Stimulated activated CD8-positive, alpha-beta memory T cell treated with anti-CD3 and anti-CD28 coated beads, Interleukin-15, amount 100 ng/mL, for 24 hours (primary cell): ENCODE results near the gene MCOLN3.
"Not testable (repeated sequence)": the region's sequence is repeated elsewhere in the genome, so short reads cannot be mapped to it uniquely, and the experiment has no call there.

Experiments used
- DNase-seq: peaks from one replicate; pipeline ENCODE4 v3.0.0-alpha.2; 2020; ENCODE audit warnings: low read depth

Gene MCOLN3

DNA sequence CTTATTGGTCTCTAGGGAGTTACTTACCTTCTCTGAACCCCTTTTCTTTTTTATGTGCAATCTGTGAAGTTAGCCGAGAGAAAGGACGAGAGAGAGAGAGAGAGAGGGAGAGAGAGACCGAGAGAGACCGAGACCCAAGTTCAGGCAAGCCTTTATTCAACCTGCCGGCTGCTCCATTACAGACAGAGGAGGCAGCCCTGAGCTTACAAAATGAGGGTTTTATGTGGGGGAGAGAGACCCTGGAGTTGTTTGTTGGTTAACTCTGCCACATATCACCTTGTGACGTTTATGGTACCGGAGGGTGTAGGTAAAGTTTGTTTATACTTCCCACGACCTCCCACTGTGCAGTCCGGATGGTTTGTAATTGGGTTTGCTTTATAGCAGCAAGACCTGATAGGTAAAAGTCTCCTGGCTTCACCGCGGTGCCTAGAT, 1.5 kb upstream of the MCOLN3 start:
- DNase-seq, result no peak

DNA sequence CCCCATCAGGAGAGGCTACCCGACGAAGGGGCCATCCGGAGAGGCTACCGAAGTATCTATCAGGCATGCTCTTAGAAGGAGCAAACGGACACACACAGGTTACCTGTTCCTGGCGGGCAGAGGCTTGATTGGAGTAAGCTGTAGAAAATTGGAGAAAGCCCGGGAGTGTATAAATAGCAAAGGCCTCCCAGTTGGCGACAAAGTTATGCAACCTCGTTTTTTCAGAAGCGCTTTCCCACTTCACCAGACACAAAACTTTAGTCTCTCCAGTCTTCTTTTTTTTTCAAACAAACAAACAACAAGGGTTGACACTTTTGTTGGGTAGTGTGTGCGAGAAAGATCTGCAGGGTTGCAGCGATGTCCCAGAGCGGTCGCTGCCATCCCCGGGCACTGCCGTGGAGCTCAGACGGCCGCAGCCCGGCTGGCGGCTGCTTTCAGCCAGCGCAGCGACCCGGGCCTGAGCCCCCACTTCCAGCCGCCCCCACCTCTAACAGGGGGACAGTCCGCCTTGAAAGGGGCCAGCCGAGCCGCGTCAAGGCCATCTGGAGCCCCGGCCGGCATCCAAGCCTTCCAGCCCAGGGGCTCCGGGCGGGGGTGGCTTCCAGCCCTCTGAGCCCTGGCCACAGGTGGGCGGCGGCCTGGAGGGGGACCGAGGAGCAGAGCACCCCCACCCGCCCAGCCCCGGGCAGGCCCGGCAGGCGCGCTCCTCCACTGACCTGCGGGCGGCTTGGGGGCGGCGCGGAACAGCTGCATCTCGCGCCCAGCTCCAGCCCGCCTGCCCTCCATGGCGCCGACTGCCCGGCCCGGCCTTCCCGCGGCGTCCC, 616 bp downstream of the MCOLN3 start:
- no peak for DNase-seq

DNA sequence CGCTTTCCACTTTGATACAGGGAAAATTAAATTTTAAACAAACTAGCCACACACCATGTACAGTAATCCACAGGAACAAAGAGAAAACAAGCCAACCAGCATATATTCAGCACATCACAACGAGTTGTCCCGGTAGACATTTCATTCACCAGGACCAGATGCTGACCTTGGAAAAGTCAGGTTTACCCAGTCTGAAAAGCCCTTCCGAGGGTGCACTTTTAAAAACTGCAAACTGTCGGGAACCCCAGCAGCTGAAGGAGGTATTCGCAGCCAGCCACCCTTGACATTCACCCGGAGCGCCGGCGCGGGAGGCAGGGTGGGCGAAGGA, 1.2 kb downstream of the MCOLN3 start:
- no peak for DNase-seq

DNA sequence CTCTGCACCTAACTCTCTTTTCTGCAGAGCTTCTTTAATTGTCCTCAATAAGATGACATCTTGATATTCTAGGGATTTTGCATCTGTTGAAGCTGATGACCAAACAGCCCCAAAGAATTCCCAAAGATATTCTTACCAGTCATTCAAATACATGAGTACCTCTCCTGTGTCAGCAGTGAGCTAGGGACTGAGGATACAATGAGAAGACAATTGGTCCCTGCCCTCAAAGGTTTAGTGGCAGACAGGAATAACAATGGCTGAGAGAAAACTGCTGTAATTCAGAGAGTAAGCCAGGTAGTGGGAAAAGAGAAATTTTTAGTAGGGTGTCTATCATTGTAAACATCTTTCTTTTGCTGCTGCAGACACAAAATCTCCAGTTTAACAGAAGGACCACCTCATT, 5.9 kb downstream of the MCOLN3 start:
- DNase-seq, result no peak

DNA sequence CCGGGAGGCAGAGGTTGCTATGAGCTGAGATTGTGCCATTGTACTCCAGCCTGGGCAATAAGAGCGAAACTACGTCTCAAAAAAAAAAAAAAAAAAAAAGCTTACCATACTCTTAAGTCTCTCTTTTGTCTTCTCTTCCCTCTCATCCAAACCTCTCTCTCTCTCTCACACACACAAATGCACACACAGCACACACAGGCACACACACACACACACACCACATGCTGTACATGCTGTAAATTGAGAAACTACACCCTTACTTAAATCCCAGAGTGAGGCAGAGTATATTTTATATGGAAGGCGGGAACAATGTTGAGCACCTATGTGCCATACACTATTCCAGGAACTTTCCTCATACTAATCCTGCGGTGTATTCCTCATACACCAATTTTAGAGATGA, 6.5 kb downstream of the MCOLN3 start:
- no peak for DNase-seq

DNA sequence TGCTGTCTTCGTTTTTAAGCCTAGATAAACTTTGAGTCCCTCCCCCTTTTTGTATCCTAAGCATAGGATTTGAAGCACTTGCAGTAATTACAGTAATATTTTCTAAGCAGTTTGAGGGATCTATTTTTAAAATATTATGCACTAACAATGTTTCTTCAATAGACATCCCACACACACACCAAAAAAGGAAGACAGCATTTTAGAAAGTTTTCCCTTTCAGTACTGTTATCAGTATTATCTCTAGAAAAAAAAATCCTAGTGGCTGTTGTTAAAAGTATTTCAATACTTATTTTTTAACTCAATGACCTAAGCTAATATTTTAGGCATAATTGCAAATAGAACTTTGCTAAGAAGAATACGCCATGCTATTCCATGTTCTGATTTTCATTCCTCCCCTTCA, 15.1 kb downstream of the MCOLN3 start:
- DNase-seq, result no peak

DNA sequence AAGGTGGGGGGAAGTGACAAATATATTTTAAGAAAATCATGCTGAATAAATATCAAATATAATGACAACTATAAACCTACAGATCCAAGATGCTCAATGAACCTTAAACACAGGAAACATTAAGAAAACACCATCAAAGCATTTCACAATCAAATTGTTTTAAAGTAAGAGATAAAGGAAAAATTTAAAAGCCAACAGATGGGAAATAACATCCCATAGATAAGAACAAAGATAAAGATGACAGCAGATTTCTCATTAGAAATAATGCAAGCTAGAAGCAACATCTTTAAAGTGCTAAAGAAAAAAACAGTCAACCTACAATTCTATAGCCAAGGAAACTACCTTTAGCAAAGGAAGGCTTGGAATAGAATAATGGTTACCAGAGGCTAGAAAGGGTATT, 17.8 kb downstream of the MCOLN3 start:
- no peak for DNase-seq

DNA sequence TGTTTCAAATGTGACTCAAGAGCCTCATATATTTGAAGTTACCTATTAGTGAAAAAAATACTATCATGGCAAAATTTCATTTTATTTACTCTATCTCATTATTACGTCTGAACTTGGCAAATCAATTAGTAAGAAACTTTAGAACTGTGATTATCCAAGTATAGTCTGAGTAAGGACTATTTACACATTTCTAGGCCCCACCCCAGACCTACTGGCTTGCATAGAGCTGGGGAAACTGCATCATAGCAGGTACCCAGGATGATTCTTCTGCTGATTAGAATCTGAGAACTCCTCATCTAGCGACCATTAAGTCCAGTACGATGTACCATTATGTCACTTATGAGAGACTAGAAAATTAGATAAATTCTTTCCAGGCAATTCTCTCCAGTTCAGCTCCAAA, 20.1 kb downstream of the MCOLN3 start:
- no peak for DNase-seq

DNA sequence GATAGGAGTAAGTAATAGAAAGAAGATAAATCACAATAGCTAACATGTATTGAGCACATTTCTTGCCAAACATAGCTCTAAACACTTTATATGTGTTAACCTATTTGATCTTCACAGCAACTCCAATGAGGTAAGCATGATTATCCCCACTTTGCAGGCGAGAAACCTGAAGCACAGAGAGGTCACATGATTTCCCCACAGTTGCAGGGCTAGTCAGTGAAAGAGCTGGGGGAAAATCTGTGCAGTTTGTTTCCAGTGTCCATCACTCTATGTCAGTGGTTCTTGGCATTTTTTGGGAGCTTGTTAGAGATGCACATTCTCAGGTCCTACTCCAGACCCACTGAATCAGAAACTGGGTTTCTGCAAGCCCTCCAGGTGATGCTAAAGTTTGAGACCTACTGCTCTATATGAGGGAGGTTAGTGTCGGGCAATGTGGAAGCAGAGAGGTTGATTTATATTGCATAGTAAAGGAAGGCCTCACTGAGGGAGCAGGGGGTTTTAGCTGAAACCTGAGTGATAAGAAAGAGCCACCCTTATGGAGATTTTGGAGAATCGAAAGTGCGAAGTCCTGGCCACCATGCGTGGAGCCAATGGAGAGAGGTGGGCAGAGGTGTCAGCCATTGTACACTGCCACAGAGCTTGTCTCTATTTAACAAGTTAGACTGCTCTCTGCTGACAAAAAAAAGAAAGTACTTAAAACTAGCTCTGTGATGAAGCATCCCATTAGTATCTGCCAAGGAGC, 20.9 kb downstream of the MCOLN3 start:
- no peak for DNase-seq

DNA sequence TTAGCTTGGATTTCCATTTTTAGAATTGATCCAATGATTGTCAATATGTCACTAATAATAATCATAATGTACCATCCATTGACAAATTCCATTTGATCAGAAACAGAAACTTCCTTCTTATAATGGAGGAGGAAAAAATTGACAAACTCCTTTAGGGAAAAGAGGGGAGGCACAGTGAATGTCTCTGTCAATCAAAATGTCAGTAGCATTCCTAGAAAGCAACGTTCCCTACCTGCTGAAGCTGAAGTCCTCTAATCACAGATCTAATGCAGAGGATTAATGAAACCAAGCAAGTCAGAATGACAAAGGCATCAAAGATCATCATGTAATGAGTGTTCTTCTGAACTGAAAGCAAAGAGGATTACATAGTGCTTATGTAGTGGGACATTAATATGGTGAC, 22.4 kb downstream of the MCOLN3 start:
- DNase-seq, result no peak

DNA sequence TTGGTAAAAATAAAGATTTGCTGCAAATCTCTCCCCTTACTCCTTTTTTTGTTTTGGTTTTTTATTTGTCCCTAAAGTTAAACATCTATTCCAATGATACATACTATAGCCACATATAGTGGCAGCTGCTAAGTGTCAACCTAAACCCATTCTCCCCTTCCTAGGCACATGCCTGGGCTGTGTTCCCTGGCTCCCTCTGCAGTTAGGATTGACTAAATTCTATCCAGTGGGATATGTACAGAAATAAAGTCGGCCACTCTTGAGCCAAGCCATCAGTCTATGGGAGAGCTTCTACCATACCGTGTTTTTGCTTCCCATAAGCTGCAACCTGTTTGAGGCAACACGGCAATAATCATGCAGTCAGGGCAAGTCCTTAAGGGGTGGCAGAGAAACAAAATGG, 23.6 kb downstream of the MCOLN3 start:
- DNase-seq, result no peak

DNA sequence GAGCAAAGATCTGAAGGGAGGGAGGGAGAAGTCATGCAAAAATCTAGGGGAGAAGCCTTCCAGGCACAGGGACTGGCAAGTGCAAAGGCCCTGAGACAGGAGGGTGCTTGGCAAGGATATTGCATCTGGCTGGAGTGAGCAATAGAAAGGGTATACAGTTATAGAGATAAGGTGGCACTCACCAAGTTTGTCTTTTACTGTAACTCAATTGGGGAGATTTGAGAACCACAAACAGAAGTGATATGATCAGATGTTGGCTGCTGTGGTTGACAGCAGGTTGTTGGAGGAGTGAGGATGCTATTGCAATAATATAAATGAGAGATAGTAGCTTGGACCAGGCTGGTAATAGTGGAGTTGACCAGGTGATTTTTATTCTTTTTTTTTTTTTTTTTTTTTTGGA, 25.6 kb downstream of the MCOLN3 start:
- DNase-seq, result no peak

DNA sequence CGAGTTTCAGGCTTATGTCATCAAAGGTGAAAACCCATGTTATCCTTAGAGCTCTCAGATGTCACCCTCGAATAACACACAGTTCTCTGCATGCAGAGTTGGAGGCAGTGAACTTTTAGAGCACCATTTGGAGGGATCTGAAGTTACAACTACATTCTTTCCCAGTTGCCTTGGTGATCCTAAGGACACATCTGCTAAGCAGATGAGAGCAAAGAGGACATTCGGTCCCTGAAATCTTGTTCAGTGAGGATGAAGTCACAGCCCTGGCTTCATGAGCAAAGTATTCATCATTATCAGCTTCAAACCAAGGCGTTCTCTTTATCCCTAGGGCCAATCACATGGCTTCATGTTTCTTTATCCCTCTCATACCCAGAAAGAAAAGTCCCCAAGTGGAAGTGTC, 28.3 kb downstream of the MCOLN3 start:
- DNase-seq, result no peak

DNA sequence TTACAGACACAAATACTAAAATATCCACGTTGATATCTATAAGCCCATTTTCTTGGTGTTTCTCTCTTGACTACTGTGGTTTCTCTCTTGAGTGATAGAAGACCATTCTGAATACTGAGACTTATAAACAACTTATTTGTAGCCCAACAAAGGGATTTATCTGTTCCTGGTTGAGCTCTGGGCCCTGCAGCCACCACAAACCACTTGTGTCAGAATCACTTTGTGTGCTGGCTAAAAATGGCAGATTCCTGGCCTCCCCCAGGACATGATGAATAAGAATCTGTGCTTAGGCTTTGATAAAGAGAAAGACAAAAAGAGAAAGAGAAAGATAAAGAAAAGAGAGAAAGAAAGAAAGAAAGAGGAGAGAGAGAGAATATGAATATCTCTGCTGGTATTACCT, 32.5 kb downstream of the MCOLN3 start:
- no peak for DNase-seq

DNA sequence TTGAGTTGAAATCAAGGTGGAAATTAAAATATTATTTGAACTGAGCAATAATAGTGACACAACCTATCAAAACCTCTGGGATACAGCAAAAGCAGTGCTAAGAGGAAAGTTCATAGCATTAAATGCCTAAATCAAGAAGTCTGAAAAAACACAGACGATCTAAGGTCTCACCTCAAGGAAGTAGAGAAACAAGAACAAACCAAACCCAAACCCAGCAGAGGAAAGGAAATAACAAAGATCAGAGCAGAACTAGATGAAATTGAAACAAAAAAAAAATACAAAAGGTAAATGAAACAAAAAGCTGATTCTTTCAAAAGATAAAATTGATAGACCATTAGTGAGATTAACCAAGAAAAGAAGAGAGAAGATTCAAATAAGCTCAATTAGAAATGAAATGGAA, 42.7 kb downstream of the MCOLN3 start:
- not testable (repeated sequence) for DNase-seq

DNA sequence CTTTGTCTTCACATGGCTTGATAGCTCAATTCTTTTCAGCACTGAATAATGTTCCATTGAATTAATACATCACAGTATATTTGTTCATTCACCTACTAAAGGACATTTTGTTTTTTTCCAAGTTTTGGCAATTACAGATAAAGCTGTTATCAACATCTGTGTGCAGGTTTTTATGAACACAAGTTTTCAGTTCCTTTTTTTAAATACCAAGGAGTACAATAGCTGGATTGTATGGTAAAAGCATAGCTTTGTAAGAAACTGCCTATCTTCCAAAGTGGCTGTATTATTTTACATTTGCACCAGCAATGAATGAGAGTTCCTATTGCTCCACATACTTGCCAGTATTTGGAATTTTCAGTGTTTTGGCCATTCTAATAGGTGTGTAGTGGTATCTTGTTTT, 46.6 kb downstream of the MCOLN3 start:
- DNase-seq, result no peak

DNA sequence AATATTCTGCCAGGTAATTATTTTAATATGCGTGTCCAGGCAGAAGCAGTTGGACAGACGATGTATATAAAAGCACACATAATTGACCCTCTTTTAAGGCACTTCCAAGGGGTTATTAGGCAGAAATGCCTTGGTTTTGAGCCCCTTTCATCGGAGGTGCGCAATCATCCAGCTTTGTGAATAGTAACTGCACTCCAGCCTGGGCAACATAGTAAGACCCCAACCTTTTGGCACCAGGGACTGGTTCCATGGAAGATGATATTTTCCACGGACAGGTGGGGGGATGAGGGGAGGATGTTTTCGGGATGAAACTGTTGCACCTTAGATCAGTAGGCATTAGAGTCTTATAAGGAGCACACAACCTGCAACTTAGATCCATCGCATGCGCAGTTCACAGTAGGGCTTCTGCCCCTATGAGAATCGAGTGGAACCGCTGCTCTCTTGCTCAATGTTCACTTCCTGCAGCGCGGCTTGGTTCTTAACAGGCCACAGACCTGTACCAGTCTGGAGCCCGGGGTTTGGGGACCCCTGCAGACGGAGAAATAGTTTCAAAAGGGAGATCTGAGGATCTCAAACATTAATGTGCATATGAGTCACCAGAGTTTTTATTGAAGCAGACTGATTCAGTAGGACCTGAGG, 49.5 kb downstream of the MCOLN3 start:
- no peak for DNase-seq

DNA sequence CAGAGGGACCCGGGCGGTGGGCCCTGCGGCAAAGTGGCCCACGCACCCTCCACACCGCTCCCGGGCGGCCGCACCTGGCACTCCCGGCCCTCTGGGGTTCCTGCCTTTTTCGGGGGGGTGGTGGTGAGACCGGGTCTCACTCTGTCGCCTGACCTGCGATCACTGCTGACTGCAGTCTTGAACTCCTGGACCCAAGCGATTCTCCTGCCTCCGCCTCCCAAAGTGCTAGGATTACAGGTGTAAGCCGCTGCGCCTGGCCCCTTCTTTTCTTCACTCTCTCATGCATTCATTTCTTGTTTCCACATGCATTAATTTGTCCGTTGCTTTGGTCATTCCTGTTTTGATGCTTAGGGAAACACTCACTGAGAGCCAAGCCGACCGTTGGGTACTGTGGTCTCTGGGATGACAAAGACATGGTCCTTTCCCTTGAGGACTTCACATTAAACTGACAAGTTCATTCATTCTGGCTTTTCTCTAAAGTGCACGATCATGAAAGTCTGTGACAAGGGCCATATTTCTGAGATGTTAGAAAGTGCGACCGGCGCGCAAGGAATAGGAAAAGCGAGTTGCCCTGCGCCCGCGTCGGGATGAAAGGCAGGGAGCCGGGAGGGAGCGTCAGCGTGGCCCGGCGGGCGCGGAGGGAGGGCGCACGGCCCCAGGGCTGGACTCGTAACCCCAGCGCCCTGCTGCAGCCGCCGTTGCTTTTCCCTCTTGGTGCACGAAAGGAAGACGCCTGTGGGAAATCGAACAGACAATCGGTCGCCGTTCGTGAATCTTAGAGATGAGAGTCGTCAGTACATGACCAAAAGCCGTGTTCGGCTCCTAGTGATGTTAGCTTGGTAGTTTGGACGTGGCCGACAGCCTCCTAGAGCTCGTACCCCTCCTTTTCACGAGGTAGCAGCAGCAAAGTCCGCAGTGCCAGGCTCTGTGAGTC, 50.4 kb downstream of the MCOLN3 start:
- no peak for DNase-seq

DNA sequence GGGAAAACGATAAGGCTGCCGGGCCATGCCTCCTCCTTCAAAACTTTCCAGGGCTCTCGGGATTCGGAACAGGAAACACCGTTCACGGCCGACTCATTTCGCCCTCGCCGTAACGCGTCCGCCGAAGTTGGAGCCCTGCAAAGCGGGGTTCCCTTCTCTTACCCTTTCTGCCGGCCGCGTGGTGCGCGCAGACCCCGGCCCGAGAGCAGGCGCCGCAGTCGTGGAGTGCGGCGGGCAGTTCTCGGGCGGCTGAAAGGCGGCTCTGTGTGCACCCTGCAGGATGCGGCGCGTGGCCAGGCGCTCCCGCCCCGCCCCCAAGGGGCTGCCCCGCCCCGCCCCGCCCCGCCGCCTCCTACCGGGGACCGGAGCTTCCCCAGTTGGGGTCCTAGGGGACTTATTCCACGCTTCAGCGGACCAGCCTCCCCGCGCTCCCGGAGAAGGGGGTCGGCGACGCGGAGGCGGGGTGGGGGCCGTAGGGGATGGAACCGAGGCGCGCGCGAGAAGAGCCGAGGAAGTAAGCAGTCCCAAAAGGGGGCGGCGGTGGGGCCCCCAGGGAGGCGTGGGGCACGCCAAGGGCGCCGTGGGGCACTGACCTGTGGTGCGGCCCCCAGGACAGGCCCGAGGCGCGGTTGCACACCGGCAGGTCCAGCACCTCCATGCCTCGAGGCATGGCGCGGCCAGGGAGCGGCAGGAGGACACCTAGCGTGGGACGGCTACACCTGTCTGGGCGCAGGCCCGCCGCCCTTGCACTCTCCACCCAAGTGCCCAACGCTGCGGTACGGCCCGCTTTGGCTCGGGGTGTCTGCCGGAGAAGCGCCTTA, 51.2 kb downstream of the MCOLN3 start, which contains the start of gene MCOLN2:
MCOLN2 (minus strand) TSS at position 268 of the 821 bp plus-strand sequence; CDS start at position 27, 241 bp downstream.
- no peak for DNase-seq

DNA sequence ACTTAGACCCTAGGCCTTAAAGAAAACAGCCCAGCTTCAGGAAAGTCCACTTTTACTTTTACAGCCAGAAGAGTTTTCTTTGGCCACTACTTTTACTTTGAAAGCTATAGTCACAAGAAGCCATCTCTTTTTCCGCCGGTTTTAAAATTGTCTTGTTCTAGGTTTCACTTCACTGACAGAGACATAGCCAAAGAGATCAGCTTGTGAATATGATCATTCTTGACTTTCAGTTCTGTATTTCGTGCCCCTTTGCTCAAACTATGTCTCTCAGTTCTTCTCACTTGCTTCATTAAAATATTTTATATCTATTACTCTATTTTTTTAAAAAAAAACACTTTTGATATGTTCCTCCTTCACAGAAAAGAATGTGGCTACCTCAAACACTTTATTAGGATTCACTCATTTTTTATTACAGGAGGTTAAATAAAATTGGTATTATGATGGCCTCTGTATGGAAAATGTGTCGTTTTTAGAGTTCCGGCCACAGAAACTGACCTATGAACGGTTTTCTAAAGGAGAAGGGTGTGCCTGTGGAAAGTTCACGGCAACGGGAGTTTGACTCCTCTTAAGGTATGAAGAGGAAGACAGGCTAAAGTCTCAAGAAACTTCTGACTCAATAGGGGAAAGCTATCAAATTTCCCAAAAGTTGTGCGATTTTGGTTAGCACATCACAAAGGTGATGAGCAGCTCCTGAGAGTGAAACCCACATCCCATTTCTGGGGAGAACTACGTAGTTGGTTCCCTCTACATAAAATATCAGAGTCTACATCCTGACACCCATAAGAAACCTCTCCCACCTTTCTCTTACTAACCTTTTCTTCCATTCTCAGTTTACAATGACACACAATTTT, 52.6 kb downstream of the MCOLN3 start:
- no peak for DNase-seq
